Mucosa of gallbladder (tissue), 1 donor: ENCODE data around the gene CSNK1D. TPM values are rescaled to one million over a fixed set of nuclear protein-coding genes. Genes with fewer than 3 reads are reported as not detected.
"Not testable (repeated sequence)": the region's sequence is repeated elsewhere in the genome, so short reads cannot be mapped to it uniquely, and the experiment has no call there.

ENCODE experiments used
- DNase-seq: peaks from one replicate; pipeline ENCODE4 v3.0.0-alpha.2; 2020; ENCODE audit warnings: low spot score
- total RNA-seq: library from RNA; stranded (reverse); gene quantifications from one replicate; pipeline ENCODE4 v1.2.1, GENCODE V29; 2021
- donor health status: DM: no; HTN: no; CAD: no.

Gene CSNK1D
- total RNA-seq, 1 donor from 2014 or later, result 161 TPM

- DNase-seq, result peak; percentile 79
Measured at GRCh38 chr17:82216301-82217119, 57.0 kb downstream of the CSNK1D start.

DNA sequence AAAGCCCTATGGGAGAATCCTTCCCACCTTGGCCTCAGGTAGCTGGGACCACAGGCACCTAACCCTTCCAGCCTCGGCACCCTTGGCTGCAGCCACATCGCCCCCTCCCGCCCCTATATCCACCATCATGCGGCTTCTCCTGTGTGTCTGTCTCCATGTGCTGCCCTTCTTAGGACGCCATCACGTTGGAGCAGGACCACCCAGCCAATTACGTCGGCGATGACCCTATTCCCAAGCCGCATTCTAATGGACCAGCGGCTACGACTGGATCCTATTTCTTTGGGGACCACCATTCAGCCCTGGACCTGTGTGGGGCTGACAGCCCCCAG is 57.6 kb downstream of the CSNK1D start:
- no peak for DNase-seq

GRCh38 chr17:82215095-82215971 is 58.2 kb downstream of the CSNK1D start:
- no peak for DNase-seq

GRCh38 chr17:82214012-82214628 is 59.4 kb downstream of the CSNK1D start:
- no peak for DNase-seq

DNA sequence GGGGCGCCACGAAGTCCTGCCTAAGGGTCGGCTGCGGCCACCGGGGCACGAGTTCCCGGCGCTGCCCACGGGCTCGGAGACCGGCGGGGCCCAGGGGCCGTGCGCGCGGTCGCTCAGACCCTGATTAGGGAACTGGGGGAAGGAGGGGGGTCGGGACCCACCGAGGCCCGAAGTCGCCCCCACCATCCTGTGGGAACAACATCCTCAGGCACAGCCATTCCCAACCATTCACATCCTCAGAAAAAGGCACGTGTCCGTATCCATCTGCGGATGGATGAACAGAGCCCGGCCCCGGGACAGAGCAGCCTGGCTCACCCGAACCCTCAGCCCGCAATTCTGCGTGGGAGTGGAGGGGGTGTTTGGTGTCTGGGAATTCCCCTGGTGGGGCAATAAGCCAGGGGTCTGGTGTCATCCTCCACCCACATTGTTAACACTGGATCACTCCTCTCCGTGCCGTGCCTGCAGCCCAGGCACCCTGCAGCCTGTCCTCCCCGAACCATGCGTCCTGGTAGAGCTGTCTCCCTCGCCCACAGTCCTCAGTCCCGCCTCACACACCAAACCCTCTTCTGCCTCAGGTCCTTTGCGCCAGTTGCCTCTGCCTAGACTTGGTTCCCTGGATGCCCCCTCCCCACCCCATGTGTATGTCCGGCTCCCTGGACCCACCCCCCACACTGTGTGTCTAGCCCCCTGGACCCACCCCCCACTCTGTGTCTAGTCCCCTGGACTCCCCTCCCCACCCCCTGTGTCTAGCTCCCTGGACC is 60.1 kb downstream of the CSNK1D start:
- DNase-seq, result no peak

GRCh38 chr17:82212331-82213250 is 60.9 kb downstream of the CSNK1D start, which contains the start of gene CCDC57:
CCDC57 (minus strand) TSS chr17:82212842; CDS start chr17:82201944, 10,898 bp downstream.
- DNase-seq, result no peak

DNA sequence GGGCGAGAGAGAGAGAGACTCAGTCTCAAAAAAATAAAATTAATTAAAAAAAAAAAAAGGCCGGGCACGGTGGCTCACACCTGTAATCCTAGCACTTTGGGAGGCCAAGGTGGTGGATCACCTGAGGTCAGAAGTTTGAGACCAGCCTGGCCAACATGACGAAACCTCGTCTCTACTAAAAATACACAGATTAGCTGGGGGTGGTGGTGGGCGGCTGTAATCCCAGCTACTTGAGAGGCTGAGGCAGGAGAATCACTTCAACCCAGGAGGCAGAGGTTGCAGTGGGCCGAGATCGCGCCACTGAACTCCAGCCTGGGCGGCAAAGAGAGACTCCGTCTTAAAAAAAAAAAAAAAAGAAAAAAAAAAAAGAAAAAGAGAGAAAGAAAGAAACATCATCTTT is 62.8 kb downstream of the CSNK1D start:
- not testable (repeated sequence) for DNase-seq

DNA sequence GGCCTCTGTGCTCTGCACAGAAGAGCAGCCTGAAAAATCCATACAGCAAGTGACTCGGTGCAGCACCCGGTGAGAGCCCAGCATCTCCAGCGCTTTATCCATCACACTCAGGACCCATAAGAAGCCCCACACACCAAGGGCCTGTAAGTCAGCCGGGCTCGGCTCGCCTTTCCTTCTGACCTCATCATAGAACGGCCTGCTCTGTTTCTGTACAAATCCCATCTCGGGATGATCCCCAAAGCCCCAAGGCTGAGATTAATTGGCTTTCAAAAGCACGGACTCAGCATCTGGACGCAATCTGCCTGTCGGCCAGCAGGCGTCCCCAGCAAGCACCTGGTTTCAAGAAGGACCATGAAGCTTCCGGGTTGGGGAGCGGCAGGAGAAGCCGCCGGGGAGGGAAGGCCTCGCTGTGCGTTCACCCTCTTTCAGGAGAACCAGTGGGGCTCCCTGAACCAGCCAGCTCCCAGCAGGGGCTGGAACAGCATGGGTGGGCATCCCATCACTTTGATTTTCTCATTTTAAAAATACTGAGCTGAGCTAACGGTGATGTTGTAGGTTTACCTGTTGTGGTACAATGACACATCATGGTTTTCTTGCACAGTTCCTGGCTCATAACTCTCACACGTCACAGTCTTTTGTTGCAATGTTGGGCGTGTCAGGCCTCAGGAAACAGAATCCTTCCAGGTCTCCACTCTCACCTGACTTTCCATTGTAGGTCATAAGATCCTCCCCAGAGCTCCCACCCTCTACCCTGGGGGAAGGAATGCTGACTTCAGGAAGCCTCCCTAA is 67.6 kb downstream of the CSNK1D start:
- peak; percentile 87 for DNase-seq

DNA sequence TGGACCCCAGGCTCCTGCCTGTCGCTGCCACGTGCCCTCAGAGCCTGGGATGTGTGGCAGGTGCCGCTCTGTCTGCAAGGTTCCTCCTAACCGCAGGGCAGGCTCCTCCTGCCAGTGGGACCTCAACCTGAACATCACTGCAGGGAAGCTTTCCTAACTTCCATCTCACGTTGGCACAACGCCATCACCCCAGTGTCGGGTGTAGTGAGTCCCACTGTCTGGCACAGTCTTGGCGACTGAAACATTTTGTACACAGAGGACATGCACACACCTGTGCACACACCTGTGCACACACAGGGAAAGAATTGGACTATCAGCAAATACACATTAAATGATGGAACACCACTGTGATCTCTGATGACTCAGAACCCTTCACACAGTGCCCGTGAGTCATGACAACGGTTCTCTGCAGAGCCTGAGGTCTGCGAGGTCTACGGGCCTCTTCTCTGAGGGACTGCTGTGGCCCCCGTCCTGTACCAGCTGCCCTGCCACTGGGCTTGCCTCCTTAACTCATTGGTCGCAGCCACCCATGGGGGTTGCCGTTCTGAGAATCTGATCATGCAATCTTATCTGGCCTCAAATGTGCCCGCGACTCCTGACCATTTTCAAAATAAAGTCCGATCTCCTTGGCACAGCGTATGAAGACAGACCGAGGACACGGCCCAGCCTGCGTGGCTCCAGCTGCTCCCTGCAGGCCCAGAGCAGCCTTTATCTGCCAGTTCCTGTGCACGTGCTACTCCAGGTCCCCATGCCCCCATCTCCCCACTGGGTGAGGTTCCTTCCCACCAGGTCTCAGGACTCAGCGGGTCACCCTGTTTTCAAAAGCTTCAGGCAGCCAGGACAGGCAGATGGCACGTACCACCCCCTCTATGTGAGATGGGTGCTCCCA is 68.4 kb downstream of the CSNK1D start:
- DNase-seq, result no peak

DNA sequence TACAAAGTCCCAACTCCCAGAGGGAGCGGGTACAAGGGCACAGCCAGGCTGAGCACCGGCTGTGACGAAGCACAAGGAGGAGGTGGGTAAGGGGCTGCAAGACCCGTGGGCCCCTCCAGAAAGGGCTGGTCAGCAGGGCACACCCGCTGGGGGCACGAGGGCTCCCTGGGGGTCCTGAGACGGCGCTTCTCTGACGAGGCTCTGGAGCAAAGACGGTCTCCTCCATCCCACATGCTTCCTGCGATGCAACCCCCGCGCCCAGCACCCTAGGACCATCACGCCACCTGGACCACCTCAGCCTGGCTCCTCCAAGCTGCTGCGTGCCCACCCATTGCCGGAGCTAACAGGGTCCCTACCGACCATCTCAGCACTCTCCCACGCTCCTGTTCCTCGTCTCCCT is 69.6 kb downstream of the CSNK1D start:
- no peak for DNase-seq

GRCh38 chr17:82202981-82203380 is 70.5 kb downstream of the CSNK1D start:
- DNase-seq, result no peak

- no peak for DNase-seq
Measured at GRCh38 chr17:82201498-82201910, 72.0 kb downstream of the CSNK1D start.

GRCh38 chr17:82200743-82201497 is 72.6 kb downstream of the CSNK1D start:
- DNase-seq, result no peak

DNA sequence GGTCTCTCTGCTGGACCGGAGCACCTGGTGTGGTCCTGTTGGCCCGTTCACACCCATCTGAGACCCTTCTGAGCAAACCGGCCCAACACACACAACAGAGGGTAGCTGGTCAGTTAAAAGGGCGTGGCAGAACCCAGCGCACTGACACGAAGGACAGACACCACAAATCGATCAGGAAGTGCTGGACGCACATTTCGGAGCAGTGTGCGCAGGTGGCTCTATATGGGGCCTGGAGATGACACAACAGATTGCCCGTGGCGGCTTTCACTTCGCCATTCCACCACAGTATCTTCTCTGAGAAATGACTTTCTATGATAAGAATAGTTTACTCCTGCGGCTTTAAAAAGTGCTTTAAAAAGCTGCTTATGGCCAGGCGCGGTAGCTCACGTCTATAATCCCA is 73.4 kb downstream of the CSNK1D start:
- DNase-seq, result no peak

DNA sequence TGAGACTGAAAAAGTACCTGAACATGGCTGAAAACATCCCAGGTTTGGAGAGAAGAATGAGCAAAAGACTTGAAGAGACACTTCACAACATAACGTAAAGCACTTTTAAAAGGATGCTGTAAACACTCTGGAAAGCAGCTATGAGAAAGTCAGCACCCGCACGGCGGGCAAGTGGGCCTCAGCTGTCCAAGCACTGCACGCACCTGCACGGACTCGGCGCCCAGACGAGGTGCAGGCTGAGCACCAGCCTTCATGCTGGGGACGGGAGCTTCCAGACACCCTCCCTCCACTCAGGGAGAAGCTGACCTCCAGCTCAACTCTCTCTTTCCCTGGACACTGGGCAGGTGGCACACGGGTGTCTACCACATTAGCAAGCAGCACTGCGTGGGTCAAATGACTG is 74.0 kb downstream of the CSNK1D start:
- DNase-seq, result no peak

DNA sequence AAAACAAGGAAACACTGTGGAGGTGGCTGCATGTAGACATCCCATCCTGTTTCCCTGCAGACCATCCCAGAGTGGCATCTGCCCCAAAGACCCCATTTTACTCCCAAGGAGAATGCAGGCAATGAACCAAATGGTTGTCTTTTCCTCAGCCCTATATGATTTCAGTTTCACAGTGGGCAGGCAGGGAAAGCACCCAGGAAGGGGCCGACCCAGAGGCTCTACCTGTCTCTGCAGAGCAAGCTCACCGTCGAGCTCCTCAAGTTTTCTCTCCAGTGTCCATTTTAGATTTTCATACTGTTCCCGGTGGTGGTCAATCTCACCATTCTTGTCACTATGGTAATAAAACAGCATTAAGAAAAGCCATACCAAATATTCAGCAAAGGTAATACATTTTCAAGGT is 75.4 kb downstream of the CSNK1D start:
- DNase-seq, result no peak

- no peak for DNase-seq
Measured at GRCh38 chr17:82195675-82196672, 77.5 kb downstream of the CSNK1D start.
